Stimulated activated CD4-positive, alpha-beta T cell treated with anti-CD3 and anti-CD28 coated beads, Interleukin-15, amount 100 ng/mL, for 1 hour (primary cell): ENCODE results near the gene ATXN2L.
"Not testable (repeated sequence)": the region's sequence is repeated elsewhere in the genome, so short reads cannot be mapped to it uniquely, and the experiment has no call there.

ENCODE experiments used
- DNase-seq, 2 donors: peaks; one replicate each; pipeline ENCODE4 v3.0.0-alpha.2; 2020; ENCODE audit warnings: low read depth in 1 of 2, low spot score in 1 of 2

Gene ATXN2L

GRCh38 chr16:28869201-28869600, 46.4 kb downstream of the ATXN2L start:
- DNase-seq, result no peak

- DNase-seq, result no peak
These were observed 50.2 kb downstream of the ATXN2L start for GRCh38 chr16:28872952-28873351.

- DNase-seq, result peak; percentile 27 to 48
These were observed 50.9 kb downstream of the ATXN2L start for GRCh38 chr16:28873543-28874201.

DNA sequence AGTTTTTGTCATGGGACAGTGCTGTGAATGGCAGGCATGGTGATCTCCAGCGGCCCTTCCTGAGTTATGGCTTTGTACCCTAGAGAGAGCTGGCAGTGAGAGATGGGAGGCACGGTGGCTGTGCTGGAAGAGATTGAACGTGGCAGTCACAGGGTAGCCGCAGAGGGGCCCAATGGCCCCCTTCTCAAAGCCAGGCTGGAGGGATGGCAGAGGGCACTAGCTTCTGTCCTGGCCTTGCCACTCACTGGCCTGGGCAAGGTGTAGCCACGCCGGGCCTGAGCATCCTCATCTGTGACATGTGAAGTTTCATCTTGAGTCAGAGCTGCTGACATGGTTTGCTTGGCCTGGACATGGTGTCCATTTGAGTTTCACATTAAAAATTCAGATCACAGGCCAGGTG, 51.6 kb downstream of the ATXN2L start:
- DNase-seq, result no peak

DNA sequence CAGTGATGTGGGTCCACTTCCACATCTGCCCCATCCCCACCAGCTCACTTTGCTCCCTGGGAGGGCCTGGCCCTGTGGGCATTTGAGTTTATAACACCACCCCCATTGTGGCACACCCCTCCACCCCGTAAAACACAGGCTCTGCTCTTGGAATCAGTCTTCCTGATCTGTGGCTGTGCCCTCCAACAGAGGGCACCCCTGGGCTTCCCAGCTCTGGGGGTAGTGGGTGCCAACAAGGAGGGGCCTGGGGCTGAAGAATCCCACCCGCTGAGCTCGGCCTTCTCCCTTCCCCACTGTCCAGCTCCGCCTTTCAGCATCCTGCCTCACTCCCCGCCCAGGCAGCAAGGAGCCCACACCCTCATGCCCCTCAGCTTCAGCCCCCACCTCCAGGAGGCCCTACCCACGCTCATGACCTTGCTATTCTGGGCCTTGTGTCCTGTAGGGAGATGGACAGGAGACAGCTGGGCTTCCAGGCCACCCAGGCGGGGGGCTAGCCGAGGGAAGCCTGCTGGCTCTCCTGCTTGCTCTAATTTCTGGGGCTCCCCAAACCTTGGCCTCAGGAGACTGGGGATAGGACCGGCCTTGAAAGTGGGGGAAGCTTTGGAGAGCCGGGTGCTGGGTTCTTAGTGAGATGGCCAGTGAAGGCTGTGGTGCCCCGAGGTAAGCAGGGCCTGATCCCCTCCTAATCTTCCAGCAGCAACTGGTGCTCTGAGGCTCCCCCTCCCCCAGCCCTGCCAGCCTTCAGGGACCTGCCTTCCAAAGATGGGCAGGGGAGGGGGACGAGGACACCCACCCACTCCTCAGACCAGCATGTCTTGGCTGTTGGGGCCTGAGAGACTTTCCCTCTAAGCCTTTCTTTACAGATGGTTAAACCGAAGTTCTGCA, 52.6 kb downstream of the ATXN2L start:
- DNase-seq, result no peak

DNA sequence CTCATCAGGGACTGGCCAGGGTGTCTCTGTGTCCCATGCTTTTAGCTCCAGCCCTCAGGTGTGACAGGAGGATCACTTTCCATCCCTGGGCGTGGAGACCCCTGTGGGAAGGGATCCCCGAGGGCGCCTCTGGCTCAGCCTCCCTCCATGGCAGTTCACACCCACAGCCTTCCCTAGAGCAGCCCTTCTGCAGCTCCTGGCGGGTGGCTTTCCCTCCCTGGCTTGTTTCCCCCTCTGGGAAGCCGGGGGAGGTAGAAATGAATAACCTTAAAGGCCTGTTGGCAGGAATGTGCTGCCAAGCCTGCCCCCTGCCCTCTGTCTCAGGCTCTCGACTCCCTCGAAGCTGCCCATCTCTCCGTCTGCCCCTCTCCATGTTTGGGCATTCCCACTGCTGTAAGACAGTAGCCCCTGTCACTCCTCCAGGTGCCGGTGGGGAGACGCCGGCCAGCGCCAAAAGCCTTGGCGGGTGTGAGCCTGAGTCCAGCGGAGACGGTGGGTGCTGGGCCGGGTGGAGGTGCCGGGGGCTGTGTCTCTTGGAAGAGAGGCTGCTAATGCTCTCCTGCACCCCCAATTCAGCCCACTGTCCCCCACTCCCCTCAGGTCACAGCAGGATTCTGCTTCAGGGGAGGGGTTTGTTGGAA, 53.3 kb downstream of the ATXN2L start:
- DNase-seq, result no peak

DNA sequence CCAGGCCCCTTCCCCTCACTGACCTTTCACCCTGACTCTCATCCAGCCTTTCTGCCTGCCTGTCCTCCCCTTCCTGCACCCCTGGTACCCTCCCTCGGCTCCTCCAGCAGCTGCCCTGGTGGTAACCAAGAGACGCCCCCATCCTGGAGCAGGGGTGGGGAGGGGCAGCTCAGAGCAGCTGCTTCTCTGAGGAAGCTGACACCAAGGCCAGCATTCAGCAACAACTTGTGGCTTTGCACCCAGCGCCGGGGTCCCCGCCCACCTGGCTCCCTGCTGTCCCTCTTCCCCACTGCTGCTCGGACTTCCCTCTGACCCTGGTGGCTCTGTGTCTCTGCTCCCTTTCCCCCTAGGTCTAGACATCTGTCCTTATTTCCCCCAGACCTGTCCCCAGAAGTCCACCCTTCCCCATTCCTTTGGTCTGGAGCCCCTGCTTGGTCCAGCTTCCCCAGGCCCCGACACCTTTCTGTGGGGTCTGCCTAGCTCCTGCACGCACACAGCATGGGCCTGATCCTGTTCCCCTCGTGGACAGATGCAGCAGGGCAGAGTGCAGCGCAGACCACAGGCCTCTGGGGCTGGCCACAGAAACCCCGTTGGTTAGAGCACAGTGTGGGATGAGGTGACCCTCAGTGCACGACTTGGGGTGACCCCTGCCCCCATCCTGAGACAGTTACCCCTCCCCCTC, 54.3 kb downstream of the ATXN2L start:
- DNase-seq, result no peak

GRCh38 chr16:28877655-28878000, 54.8 kb downstream of the ATXN2L start:
- DNase-seq, result no peak

DNA sequence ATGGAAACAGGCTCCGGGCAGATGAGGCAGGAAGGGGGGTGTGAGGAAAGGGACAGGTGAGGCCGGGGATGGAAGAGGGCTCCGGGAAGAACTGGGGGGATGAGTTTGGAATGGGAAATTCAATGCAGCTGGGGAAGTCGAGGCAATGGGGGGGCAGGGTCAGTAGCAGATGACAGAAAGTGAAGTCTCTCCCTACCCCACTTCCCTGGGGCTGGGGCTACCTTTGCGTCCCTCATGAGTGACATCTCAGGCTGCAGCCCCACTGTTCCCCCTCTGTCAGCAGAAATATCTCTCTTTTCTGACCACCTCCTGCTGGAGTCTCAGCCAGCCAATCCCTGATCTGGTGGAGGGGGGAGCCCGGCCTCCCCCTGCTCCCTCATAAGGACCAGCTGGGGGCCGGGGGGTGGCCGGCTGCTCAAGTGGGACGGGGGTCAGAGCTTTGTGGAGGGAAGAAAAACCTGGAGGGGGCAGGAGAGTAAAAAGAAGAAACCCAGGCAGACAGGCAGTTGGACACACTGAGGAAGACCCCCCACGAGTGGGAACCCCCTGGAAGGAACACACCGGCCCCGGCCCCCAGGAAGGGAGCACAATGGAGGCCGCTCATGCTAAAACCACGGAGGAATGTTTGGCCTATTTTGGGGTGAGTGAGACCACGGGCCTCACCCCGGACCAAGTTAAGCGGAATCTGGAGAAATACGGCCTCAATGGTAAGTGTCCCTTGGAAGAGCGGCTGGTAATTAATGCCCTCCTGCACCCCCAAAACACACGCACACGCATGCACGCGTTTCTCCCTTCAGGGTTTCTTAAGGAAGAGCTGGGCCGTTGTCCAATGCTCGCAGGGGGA, 55.5 kb downstream of the ATXN2L start, which contains the start of gene ATP2A1:
Gene ATP2A1 (plus strand): TSS at position 406 of the 844 bp plus-strand sequence. CDS start 184 bp downstream, at position 590.
- DNase-seq, result no peak

DNA sequence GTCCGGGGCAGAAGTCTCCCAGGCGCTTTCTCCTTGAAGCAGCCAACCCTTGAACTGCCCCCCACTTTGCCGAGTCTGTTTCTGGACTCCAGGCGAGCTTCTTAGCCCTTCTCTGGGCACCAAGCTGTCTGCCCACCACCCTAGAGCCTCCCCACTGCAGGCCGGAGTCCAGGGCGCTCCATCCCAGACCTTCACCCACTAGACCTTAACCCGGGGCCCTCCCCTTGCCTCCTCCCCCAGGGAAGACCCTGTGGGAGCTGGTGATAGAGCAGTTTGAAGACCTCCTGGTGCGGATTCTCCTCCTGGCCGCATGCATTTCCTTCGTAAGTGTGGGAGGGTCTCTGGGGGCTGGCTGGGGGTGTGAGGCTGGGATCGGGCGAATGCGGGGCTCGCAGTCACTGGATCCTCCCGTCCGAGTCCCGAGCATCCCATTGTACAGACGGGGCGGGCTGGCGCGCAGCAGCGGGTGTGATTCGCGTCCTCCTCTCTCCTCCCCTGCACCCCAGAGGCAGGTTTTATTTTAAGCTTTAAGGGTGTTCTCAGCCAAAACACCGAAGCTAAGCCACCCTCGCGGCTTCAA, 56.6 kb downstream of the ATXN2L start:
- DNase-seq, result no peak

DNA sequence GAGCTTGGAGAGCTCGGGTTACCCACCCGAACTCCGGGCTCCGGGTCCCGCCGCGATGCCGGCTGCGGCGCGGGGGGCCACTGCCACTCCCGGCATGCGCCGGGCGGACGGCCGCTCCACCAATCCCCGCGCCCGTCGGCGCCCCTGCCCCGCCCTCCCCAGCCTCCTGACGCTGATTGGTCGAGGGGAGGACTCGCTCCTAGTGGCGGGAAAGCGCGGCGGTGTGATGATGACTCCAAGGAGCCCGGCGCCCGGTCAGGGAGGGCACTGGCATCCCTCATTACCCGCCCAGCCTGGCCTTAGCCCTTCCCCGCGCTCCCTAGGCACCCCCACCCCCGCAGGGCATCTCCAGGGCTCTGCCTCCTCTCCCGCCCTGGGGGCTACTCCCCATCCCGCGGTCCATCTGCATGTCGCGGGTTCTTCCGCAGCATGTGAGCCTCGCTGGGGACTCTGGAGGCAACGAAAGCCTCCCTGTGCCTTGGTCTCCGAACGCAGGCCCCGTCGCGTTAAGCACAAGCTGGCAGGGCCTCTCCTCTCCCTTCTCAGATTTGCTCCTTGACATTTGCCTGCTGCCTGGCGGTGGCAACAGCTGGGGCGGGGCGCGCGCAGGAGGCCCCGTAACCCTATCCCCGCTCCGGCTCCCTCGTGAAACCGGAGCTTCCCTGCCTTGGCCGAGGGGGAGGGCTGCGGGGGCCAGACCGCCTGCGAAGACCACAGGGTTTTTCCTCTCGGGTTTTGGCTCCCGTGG, 57.2 kb downstream of the ATXN2L start:
- DNase-seq, result peak; percentile 82 to 90

DNA sequence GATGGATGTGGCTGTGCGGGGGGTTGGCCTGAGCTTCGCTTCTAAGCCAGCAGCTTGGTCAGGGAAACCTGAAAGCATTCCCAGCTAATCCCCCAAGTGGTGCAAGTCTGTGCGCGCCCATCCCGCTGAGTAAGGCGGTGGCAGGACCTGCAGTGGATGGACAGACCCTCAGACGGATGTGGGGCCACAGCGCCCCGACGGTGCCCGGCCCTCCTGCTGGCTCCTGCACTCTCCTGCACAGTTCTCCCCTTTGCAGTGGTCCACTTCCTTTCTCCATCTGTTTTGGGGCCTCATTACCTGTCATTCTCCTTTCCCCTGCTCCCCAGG, 57.8 kb downstream of the ATXN2L start:
- no peak for DNase-seq

- DNase-seq, result no peak
These were observed 58.2 kb downstream of the ATXN2L start for GRCh38 chr16:28880955-28881354.

DNA sequence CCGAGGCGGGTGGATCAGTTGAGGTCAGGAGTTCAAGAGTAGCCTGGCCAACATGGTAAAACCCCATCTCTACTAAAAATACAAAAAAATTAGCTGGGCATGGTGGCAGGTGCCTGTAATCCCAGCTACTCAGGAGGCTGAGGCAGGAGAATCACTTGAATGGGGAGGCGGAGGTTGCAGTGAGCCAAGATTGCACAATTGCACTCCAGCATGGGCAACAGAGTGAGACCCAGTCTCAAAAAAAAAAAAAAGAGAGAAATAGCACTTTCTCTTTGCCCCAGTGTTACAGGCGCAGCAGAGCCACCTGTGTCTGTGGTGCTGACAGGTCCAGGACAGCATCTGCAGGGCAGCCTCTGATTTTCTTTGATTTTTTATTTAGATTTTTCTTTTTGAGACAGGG, 58.8 kb downstream of the ATXN2L start:
- DNase-seq, result not testable (repeated sequence)

GRCh38 chr16:28882551-28883160, 59.9 kb downstream of the ATXN2L start:
- no peak for DNase-seq

GRCh38 chr16:28883221-28883996, 60.6 kb downstream of the ATXN2L start:
- DNase-seq, result no peak

GRCh38 chr16:28884045-28884444, 61.2 kb downstream of the ATXN2L start:
- no peak for DNase-seq
